HG02970 (cell line): Measurements from ENCODE around the gene GMNN.
"Not testable (repeated sequence)": the region's sequence is repeated elsewhere in the genome, so short reads cannot be mapped to it uniquely, and the experiment has no call there.

Experiments used
- ATAC-seq: cut with Tn5 transposase; IDR thresholded peaks from one replicate; pipeline ENCODE4 v1.9.1; 2021; ENCODE audit warnings: mild to moderate bottlenecking, moderate library complexity, moderate number of reproducible peaks; ENCODE audit not compliant: unreplicated experiment, low FRiP score

GMNN gene

GRCh38 chr6:24761193-24761835 lies 13.4 kb upstream of the GMNN start:
- no peak for ATAC-seq

GRCh38 chr6:24761851-24762250 lies 12.9 kb upstream of the GMNN start:
- no peak for ATAC-seq

- ATAC-seq: no peak
Measured at GRCh38 chr6:24763578-24763977, 11.2 kb upstream of the GMNN start.

- ATAC-seq: not testable (repeated sequence)
Measured at GRCh38 chr6:24764833-24765828, 9.6 kb upstream of the GMNN start.

GRCh38 chr6:24765968-24766367 lies 8.8 kb upstream of the GMNN start:
- ATAC-seq: not testable (repeated sequence)

GRCh38 chr6:24766680-24767462 lies 7.9 kb upstream of the GMNN start:
- no peak for ATAC-seq

- no peak for ATAC-seq
Measured at GRCh38 chr6:24768361-24768760, 6.4 kb upstream of the GMNN start.

- ATAC-seq: no peak
Measured at GRCh38 chr6:24775520-24776058, 852 bp downstream of the GMNN start.

- no peak for ATAC-seq
Measured at GRCh38 chr6:24777227-24777626, 2.5 kb downstream of the GMNN start.

- ATAC-seq: no peak
Measured at GRCh38 chr6:24778121-24778520, 3.4 kb downstream of the GMNN start.

- ATAC-seq: no peak
Measured at GRCh38 chr6:24778878-24779277, 4.1 kb downstream of the GMNN start.

GRCh38 chr6:24779416-24780016 lies 4.8 kb downstream of the GMNN start:
- ATAC-seq: no peak

GRCh38 chr6:24780206-24780605 lies 5.5 kb downstream of the GMNN start:
- ATAC-seq: no peak

GRCh38 chr6:24788031-24788665 lies 13.4 kb downstream of the GMNN start:
- ATAC-seq: no peak

- no peak for ATAC-seq
Measured at GRCh38 chr6:24795106-24795505, 20.4 kb downstream of the GMNN start.

- ATAC-seq: no peak
Measured at GRCh38 chr6:24796616-24797290, 22.0 kb downstream of the GMNN start.

GRCh38 chr6:24797596-24798216 lies 23.0 kb downstream of the GMNN start:
- no peak for ATAC-seq

GRCh38 chr6:24798740-24799540 lies 24.2 kb downstream of the GMNN start, which contains the start of gene ARMH2:
Gene ARMH2 (minus strand): TSS chr6:24798917. CDS start chr6:24798857, 60 bp downstream.
- no peak for ATAC-seq
